SK-N-SH treated with all-trans-retinoic acid at 6 μM for 48 hours (cell line): ENCODE data around the gene LTN1.
A peak's percentile ranks its signal among the peaks of the same experiment; 100 is the strongest.

Experiments used
- ARNTL ChIP-seq: fragments of 450-650 bp; formaldehyde crosslinking; IDR thresholded peaks from 2 replicates; pipeline ENCODE4 v1.5.0; 2020; ENCODE audit warnings: low read depth, mild to moderate bottlenecking, moderate library complexity, borderline replicate concordance
- PPARA ChIP-seq: fragments of 250-450 bp; sonication (Bioruptor Pico); IDR thresholded peaks from 2 replicates; pipeline ENCODE4 v1.5.0; 2020; ENCODE audit warnings: mild to moderate bottlenecking, borderline replicate concordance
- RARB ChIP-seq: fragments of 250-450 bp; sonication (Bioruptor Pico); IDR thresholded peaks from 2 replicates; pipeline ENCODE4 v1.8.0; 2021; ENCODE audit warnings: mild to moderate bottlenecking, moderate library complexity
- ZFP3 ChIP-seq: fragments of 250-450 bp; sonication (Bioruptor Pico); IDR thresholded peaks from 2 replicates; pipeline ENCODE4 v1.5.0; 2020; ENCODE audit warnings: mild to moderate bottlenecking, moderate library complexity
- ZFP30 ChIP-seq: fragments of 450-650 bp; formaldehyde crosslinking; IDR thresholded peaks from 2 replicates; pipeline ENCODE4 v1.5.0; 2022; ENCODE audit warnings: mild to moderate bottlenecking, moderate library complexity
- ZNF565 ChIP-seq: fragments of 450-650 bp; formaldehyde crosslinking; conservative IDR thresholded peaks from 2 replicates; pipeline ENCODE4 v1.5.0; 2020; ENCODE audit warnings: low read depth, mild to moderate bottlenecking, moderate library complexity
- TF ChIP-seq, protein P1 (sequence below): fragments of 250-450 bp; sonication (Bioruptor Pico); IDR thresholded peaks from 2 replicates; pipeline ENCODE4 v1.5.1; 2020; ENCODE audit warnings: low read depth, mild to moderate bottlenecking, moderate library complexity
- TF ChIP-seq, protein P2 (sequence below): fragments of 250-450 bp; sonication (Bioruptor Pico); IDR thresholded peaks from 2 replicates; pipeline ENCODE4 v1.8.0; 2020; ENCODE audit warnings: mild to moderate bottlenecking, moderate library complexity, borderline replicate concordance
- TF ChIP-seq, protein P3 (sequence below): fragments of 250-450 bp; sonication (Bioruptor Pico); IDR thresholded peaks from 2 replicates; pipeline ENCODE4 v1.5.1; 2021; ENCODE audit warnings: mild to moderate bottlenecking, moderate library complexity

- no peak for TF ChIP-seq ZFP3
- TF ChIP-seq, protein P1, sequence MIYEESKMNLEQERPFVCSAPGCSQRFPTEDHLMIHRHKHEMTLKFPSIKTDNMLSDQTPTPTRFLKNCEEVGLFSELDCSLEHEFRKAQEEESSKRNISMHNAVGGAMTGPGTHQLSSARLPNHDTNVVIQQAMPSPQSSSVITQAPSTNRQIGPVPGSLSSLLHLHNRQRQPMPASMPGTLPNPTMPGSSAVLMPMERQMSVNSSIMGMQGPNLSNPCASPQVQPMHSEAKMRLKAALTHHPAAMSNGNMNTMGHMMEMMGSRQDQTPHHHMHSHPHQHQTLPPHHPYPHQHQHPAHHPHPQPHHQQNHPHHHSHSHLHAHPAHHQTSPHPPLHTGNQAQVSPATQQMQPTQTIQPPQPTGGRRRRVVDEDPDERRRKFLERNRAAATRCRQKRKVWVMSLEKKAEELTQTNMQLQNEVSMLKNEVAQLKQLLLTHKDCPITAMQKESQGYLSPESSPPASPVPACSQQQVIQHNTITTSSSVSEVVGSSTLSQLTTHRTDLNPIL = 0 out of 2 replicates have a peak, but pooled peaks have one; percentile 24
- TF ChIP-seq, protein P2, sequence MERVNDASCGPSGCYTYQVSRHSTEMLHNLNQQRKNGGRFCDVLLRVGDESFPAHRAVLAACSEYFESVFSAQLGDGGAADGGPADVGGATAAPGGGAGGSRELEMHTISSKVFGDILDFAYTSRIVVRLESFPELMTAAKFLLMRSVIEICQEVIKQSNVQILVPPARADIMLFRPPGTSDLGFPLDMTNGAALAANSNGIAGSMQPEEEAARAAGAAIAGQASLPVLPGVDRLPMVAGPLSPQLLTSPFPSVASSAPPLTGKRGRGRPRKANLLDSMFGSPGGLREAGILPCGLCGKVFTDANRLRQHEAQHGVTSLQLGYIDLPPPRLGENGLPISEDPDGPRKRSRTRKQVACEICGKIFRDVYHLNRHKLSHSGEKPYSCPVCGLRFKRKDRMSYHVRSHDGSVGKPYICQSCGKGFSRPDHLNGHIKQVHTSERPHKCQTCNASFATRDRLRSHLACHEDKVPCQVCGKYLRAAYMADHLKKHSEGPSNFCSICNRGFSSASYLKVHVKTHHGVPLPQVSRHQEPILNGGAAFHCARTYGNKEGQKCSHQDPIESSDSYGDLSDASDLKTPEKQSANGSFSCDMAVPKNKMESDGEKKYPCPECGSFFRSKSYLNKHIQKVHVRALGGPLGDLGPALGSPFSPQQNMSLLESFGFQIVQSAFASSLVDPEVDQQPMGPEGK = no peak
- no peak for TF ChIP-seq ZNF565
- TF ChIP-seq PPARA = no peak
- no peak for TF ChIP-seq RARB
- TF ChIP-seq ARNTL (CRISPR knock-in tag) = no peak
- TF ChIP-seq, protein P3, sequence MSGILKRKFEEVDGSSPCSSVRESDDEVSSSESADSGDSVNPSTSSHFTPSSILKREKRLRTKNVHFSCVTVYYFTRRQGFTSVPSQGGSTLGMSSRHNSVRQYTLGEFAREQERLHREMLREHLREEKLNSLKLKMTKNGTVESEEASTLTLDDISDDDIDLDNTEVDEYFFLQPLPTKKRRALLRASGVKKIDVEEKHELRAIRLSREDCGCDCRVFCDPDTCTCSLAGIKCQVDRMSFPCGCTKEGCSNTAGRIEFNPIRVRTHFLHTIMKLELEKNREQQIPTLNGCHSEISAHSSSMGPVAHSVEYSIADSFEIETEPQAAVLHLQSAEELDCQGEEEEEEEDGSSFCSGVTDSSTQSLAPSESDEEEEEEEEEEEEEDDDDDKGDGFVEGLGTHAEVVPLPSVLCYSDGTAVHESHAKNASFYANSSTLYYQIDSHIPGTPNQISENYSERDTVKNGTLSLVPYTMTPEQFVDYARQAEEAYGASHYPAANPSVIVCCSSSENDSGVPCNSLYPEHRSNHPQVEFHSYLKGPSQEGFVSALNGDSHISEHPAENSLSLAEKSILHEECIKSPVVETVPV (CRISPR knock-in tag) = no peak
- TF ChIP-seq ZFP30 (CRISPR knock-in tag) = no peak
Observed at GRCh38 chr21:28975397-28975796, 17.3 kb downstream of the LTN1 start.
